ENCODE data around the gene CATSPERZ.

Gene CATSPERZ

GRCh38 chr11:64284048-64284961 is 15.9 kb upstream of the CATSPERZ start, which contains the start of gene BAD:
Gene BAD (minus strand): TSS chr11:64284665. CDS start chr11:64284368, 297 bp downstream.
- no peaks in the 10 kb centered on the region for H3K27me3 ChIP-seq (ENCODE audit: control insufficient read depth, insufficient read depth, low read length)
- peak within 1 kb of the TSS; percentile 82 for H3K4me3 ChIP-seq (ENCODE audit: low read length)
- peak within 1 kb of the TSS; percentile 95 for H3K9ac ChIP-seq (ENCODE audit: low read length)
- H3K36me3 ChIP-seq (ENCODE audit: control insufficient read depth, insufficient read depth, low read length), result no peaks in the 10 kb centered on the region
- no peaks in the 10 kb centered on the region for H3K9me3 ChIP-seq (ENCODE audit: control insufficient read depth, low read length)
- H3K4me1 ChIP-seq (ENCODE audit: control insufficient read depth, insufficient read depth, low read length), result peaks cover 31% of the 10 kb centered on the region

GRCh38 chr11:64284962-64285884 is 14.9 kb upstream of the CATSPERZ start, which contains the start of gene GPR137:
Gene GPR137 (plus strand): TSS chr11:64285848. CDS start chr11:64286525, 677 bp downstream.
- Histone ChIP-seq H3K4me1 (ENCODE audit: control insufficient read depth, insufficient read depth, low read length) (peaks cover 31% of the 10 kb centered on the region), H3K9ac (ENCODE audit: low read length) (peak within 1 kb of the TSS; percentile 95), H3K9me3 (ENCODE audit: control insufficient read depth, low read length) (no peaks in the 10 kb centered on the region), H3K4me3 (ENCODE audit: low read length) (peak within 1 kb of the TSS; percentile 80), H3K36me3 (ENCODE audit: control insufficient read depth, insufficient read depth, low read length) (no peaks in the 10 kb centered on the region), H3K27me3 (ENCODE audit: control insufficient read depth, insufficient read depth, low read length) (peaks cover 3% of the 10 kb centered on the region)

DNA sequence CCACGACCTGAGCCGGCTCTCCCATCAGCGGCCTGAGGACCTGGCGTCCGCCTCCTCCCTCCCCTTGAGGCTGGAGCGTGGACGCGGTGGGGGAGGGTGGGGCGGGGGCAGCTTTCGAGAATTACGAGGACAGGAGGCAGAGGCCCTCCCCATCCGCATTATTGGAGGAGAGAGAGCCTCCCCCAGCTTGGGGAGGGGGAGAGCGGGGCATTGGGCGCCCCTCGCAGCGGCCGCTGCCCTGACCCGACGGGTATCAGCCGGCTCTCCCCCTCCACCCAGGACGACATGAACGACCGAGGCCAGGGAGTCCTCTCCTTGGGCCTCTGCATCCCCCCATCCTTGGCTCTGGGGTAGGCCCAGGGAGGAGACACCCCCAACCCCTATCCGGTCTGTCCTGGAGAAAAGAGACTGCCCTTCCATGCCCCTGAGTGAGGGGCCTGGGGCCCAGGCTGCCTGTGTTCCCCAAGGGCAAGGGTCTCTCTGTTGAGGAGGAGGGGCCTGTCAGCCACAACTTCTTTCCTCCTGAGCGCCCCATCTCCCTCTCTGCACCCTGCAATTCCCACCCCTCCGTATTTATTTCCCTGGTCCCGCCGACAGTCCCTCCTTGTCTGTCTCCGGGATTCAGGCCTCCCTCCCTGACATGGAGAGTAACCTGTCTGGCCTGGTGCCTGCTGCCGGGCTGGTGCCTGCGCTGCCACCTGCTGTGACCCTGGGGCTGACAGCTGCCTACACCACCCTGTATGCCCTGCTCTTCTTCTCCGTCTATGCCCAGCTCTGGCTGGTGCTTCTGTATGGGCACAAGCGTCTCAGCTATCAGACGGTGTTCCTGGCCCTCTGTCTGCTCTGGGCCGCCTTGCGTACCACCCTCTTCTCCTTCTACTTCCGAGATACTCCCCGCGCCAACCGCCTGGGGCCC is 14.0 kb upstream of the CATSPERZ start:
- H3K9me3 ChIP-seq (ENCODE audit: control insufficient read depth, low read length), result no peaks in the 10 kb centered on the region
- H3K27me3 ChIP-seq (ENCODE audit: control insufficient read depth, insufficient read depth, low read length), result peaks cover 12% of the 10 kb centered on the region
- H3K9ac ChIP-seq (ENCODE audit: low read length), result peak overlapping the region; percentile 95
- H3K4me1 ChIP-seq (ENCODE audit: control insufficient read depth, insufficient read depth, low read length), result peaks cover 34% of the 10 kb centered on the region
- no peaks in the 10 kb centered on the region for H3K36me3 ChIP-seq (ENCODE audit: control insufficient read depth, insufficient read depth, low read length)
- peak overlapping the region; percentile 50 for H3K4me3 ChIP-seq (ENCODE audit: low read length)

GRCh38 chr11:64286801-64287159 is 13.4 kb upstream of the CATSPERZ start:
- H3K4me3 ChIP-seq (ENCODE audit: low read length), result no peak overlapping the region
- H3K9me3 ChIP-seq (ENCODE audit: control insufficient read depth, low read length), result no peaks in the 10 kb centered on the region
- no peaks in the 10 kb centered on the region for H3K36me3 ChIP-seq (ENCODE audit: control insufficient read depth, insufficient read depth, low read length)
- peaks cover 19% of the 10 kb centered on the region for H3K27me3 ChIP-seq (ENCODE audit: control insufficient read depth, insufficient read depth, low read length)
- H3K9ac ChIP-seq (ENCODE audit: low read length), result peak overlapping the region; percentile 95
- peaks cover 37% of the 10 kb centered on the region for H3K4me1 ChIP-seq (ENCODE audit: control insufficient read depth, insufficient read depth, low read length)

- H3K9ac ChIP-seq (ENCODE audit: low read length), result no peak overlapping the region
- no peaks in the 10 kb centered on the region for H3K36me3 ChIP-seq (ENCODE audit: control insufficient read depth, insufficient read depth, low read length)
- peaks cover 40% of the 10 kb centered on the region for H3K4me1 ChIP-seq (ENCODE audit: control insufficient read depth, insufficient read depth, low read length)
- H3K27me3 ChIP-seq (ENCODE audit: control insufficient read depth, insufficient read depth, low read length), result peaks cover 29% of the 10 kb centered on the region
- no peaks in the 10 kb centered on the region for H3K9me3 ChIP-seq (ENCODE audit: control insufficient read depth, low read length)
- no peak overlapping the region for H3K4me3 ChIP-seq (ENCODE audit: low read length)
Observed at GRCh38 chr11:64287676-64288352, 12.3 kb upstream of the CATSPERZ start.

- Histone ChIP-seq H3K27me3 (ENCODE audit: control insufficient read depth, insufficient read depth, low read length) (peaks cover 34% of the 10 kb centered on the region), H3K9me3 (ENCODE audit: control insufficient read depth, low read length) (no peaks in the 10 kb centered on the region), H3K36me3 (ENCODE audit: control insufficient read depth, insufficient read depth, low read length) (no peaks in the 10 kb centered on the region), H3K4me3 (ENCODE audit: low read length) (no peak overlapping the region), H3K9ac (ENCODE audit: low read length) (no peak overlapping the region), H3K4me1 (ENCODE audit: control insufficient read depth, insufficient read depth, low read length) (peaks cover 34% of the 10 kb centered on the region)
Observed at GRCh38 chr11:64288353-64288750, 11.8 kb upstream of the CATSPERZ start.

DNA sequence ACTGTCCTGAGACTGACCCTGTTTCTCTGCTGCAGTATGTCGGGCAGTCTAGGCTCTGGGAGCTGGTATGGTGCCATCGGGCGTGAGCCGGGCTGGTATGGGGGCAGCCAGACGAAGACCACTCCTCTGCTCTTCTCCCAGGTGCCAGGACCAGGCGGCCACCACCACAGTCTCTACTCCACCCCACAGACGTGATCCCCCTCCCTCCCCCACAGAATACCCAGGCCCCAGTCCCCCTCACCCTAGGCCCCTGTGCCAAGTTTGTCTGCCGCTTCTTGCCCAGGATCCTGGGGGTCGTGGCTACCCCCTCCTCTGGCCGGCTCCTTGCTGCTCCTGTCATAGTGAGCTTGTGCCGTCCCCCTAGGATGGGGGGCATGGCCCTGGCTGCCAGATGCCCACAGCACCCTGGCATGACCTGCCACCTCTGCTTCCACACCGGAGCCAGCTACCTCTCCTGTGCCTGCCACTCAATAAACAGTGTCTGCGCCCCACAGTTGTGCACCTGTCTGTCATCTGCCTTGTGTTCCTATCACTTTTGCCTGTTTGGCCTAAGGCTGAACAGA is 11.1 kb upstream of the CATSPERZ start:
- Histone ChIP-seq H3K9ac (ENCODE audit: low read length) (no peak overlapping the region), H3K4me1 (ENCODE audit: control insufficient read depth, insufficient read depth, low read length) (peaks cover 27% of the 10 kb centered on the region), H3K36me3 (ENCODE audit: control insufficient read depth, insufficient read depth, low read length) (no peaks in the 10 kb centered on the region), H3K27me3 (ENCODE audit: control insufficient read depth, insufficient read depth, low read length) (peaks cover 41% of the 10 kb centered on the region), H3K9me3 (ENCODE audit: control insufficient read depth, low read length) (no peaks in the 10 kb centered on the region), H3K4me3 (ENCODE audit: low read length) (no peak overlapping the region)

DNA sequence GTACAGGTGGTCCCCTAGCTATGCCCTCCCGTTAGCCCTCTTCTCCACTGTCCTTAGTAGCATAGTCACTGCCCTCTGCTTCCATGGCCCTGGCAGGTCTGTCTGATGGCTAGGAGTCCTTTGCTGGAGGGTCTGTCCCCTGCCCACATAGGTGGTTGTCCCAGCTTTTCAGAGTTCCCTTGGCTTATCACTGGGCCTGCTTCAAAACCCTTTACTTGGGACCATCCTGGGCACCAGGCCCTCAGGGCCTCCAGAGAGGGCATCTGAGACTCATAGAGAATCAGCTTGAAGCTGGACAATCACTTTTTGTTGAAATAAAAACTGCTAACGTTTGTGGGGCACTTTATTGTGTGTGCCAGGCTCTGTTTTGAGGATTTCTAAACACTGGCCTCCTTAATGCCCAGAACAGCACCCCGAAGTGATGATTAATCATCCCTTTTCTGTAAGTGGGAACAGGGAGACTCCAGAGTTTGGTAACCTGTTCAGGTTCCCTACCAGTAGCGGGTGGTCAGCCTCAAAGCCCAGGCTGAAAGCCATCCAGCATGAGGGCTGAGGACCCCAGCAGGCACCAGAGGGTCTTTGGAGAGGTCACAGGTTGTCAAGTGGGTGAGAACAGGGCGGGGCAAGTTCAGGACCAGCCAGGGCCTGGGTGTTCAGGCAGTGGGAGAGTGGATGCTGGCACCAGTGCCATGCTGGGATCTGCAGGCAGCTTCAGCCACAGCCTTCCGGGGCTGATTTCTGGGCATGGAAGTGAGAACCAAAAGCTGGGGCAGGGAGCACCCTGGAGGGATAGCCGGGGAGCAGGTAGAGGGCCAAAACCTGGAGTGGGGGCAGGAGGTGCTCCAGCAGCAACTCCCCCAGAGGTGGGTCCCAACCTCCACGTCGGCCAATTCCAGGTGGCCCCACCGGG is 9.6 kb upstream of the CATSPERZ start:
- H3K9me3 ChIP-seq (ENCODE audit: control insufficient read depth, low read length), result no peaks in the 10 kb centered on the region
- H3K36me3 ChIP-seq (ENCODE audit: control insufficient read depth, insufficient read depth, low read length), result no peaks in the 10 kb centered on the region
- no peak overlapping the region for H3K4me3 ChIP-seq (ENCODE audit: low read length)
- peaks cover 50% of the 10 kb centered on the region for H3K27me3 ChIP-seq (ENCODE audit: control insufficient read depth, insufficient read depth, low read length)
- H3K9ac ChIP-seq (ENCODE audit: low read length), result no peak overlapping the region
- peaks cover 24% of the 10 kb centered on the region for H3K4me1 ChIP-seq (ENCODE audit: control insufficient read depth, insufficient read depth, low read length)

DNA sequence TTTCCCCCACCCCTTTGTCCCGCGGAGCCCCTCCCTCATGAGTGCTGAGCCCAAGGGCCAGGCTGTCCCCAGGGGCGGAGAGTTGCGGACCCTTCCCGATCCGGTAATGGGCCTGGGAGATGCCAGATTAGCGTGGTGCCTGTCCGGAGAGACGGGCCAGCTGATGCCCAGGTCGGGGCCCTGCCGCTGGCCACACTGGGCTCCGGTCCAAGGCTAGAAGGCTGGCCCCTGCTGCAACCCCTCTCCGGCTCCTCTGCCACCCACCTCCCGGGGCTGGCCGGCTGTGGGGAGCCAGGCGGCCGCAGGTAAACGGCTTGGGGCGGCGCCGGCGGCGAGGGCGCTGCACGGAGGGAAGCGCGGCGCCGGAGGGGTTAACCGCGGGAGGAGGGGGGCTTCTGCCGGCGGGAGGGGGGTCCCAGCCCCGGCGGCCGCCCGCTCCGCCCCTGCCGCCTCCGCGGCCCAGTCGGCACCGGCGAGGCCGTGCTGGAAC is 8.9 kb upstream of the CATSPERZ start, which contains the start of gene KCNK4:
Gene KCNK4 (plus strand): TSS at position 41 of the 490 bp plus-strand sequence. CDS start 1,717 bp downstream, outside the sequence.
- H3K36me3 ChIP-seq (ENCODE audit: control insufficient read depth, insufficient read depth, low read length), result no peaks in the 10 kb centered on the region
- peak within 1 kb of the TSS; percentile 15 for H3K9ac ChIP-seq (ENCODE audit: low read length)
- H3K4me3 ChIP-seq (ENCODE audit: low read length), result no peak within 1 kb of the TSS
- H3K4me1 ChIP-seq (ENCODE audit: control insufficient read depth, insufficient read depth, low read length), result peaks cover 20% of the 10 kb centered on the region
- H3K9me3 ChIP-seq (ENCODE audit: control insufficient read depth, low read length), result no peaks in the 10 kb centered on the region
- peaks cover 57% of the 10 kb centered on the region for H3K27me3 ChIP-seq (ENCODE audit: control insufficient read depth, insufficient read depth, low read length)

All from mucosa of stomach (tissue), 1 donor.